ENCODE results near the gene SATB1. TPM values are rescaled to one million over a fixed set of nuclear protein-coding genes. Genes with fewer than 3 reads are reported as not detected.
A peak's percentile ranks its signal among the peaks of the same experiment; 100 is the strongest.

The SATB1 gene
- total RNA-seq, 3 donors from 2014 or later (not counting 1 experiment from before 2014, with no cell fraction given), result 137 to 162 (median 151) TPM

DNA sequence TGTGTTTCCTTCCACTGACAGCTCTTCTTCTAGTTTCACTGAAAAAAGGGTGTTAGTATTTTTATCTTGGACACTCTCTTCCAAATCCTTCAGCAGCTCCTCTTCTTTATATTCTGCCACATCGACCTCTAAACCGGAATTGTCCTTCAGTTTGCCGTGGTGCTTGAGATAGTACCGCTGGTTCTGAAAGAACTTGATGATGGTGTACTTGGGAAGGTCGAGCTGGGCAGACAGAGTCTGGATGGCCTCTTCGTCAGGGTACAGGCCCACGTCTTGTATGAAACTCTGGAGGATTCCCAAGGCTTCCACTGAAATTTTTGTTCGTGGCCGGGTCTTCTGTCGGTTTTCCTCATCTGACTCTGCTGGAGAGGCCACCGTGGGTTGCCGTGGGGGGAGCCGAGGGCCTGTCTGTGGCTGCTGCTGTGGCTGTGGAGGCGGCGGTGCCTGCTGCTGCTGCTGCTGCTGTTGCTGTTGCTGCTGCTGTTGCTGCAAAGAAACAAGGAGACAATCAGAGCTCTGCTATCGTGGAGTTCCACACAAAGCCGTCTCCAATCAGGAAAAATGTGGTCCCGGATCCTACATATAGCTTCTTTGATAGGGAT lies 75.8 kb downstream of the SATB1 start:
- DNase-seq, result no peak
- intact Hi-C loops (cut with micrococcal nuclease), result no loop called here
- Mint-ChIP-seq H3K27ac (peak overlapping the region; percentile 19 to 24), H3K36me3 (peaks cover 14% of the 10 kb centered on the region), H3K27me3 (ENCODE audit: low read depth in 2 of 2) (no peaks in the 10 kb centered on the region), H3K4me1 (no peaks in the 10 kb centered on the region), H3K9me3 (no peaks in the 10 kb centered on the region), H3K4me3 (no peak overlapping the region)
- H3K27me3 ChIP-seq (ENCODE audit: control insufficient read depth, insufficient read depth, low read length), result no peaks in the 10 kb centered on the region
- H3K27ac ChIP-seq (ENCODE audit: low read length), result no peak overlapping the region
- H3K36me3 ChIP-seq (ENCODE audit: control insufficient read depth, insufficient read depth, low read length), result peaks cover 50% of the 10 kb centered on the region
- ATAC-seq, result no peak
- 85% methylated on average over 18 of the region's 18 CpGs for WGBS (ENCODE audit: insufficient coverage)
- H3K4me3 ChIP-seq (ENCODE audit: low read length), result no peak overlapping the region
- H3K4me1 ChIP-seq (ENCODE audit: control insufficient read depth, insufficient read depth, low read length), result no peaks in the 10 kb centered on the region
- TF ChIP-seq, protein P1, sequence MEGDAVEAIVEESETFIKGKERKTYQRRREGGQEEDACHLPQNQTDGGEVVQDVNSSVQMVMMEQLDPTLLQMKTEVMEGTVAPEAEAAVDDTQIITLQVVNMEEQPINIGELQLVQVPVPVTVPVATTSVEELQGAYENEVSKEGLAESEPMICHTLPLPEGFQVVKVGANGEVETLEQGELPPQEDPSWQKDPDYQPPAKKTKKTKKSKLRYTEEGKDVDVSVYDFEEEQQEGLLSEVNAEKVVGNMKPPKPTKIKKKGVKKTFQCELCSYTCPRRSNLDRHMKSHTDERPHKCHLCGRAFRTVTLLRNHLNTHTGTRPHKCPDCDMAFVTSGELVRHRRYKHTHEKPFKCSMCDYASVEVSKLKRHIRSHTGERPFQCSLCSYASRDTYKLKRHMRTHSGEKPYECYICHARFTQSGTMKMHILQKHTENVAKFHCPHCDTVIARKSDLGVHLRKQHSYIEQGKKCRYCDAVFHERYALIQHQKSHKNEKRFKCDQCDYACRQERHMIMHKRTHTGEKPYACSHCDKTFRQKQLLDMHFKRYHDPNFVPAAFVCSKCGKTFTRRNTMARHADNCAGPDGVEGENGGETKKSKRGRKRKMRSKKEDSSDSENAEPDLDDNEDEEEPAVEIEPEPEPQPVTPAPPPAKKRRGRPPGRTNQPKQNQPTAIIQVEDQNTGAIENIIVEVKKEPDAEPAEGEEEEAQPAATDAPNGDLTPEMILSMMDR (IDR thresholded peaks at IDR 0.05), result no peak
- H3K9me3 ChIP-seq (ENCODE audit: control insufficient read depth, insufficient read depth, low read length), result no peaks in the 10 kb centered on the region

DNA sequence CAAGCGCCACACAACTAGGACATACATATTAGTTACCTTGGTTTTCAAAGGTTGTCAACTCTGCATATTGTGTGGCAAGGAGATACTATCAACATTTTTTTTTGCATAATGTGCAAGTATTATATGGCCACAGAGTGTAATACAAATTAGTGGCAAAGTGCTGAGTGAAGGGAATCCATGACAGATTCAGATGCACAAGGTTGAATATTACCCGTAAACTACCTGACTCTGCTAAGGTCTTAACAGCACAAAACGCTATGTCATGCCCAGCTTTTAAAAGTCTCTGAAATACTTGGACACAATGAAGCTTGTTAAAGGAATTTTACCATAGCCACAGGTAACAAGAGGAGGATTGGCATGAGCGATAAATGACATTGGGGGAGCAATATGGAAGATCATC lies 79.0 kb downstream of the SATB1 start:
- Histone ChIP-seq H3K27ac (ENCODE audit: low read length) (no peak overlapping the region), H3K9me3 (ENCODE audit: control insufficient read depth, insufficient read depth, low read length) (no peaks in the 10 kb centered on the region), H3K36me3 (ENCODE audit: control insufficient read depth, insufficient read depth, low read length) (peaks cover 37% of the 10 kb centered on the region), H3K4me1 (ENCODE audit: control insufficient read depth, insufficient read depth, low read length) (no peaks in the 10 kb centered on the region), H3K4me3 (ENCODE audit: low read length) (no peak overlapping the region), H3K27me3 (ENCODE audit: control insufficient read depth, insufficient read depth, low read length) (no peaks in the 10 kb centered on the region)
- TF ChIP-seq, protein P1 (IDR thresholded peaks at IDR 0.05), result no peak
- intact Hi-C loops (cut with micrococcal nuclease), result no loop called here
- Mint-ChIP-seq H3K4me3 (no peak overlapping the region), H3K9me3 (no peaks in the 10 kb centered on the region), H3K36me3 (peaks cover 14% of the 10 kb centered on the region), H3K4me1 (no peaks in the 10 kb centered on the region), H3K27ac (peak overlapping the region in 1 of 2 donors; percentile 15), H3K27me3 (ENCODE audit: low read depth in 2 of 2) (peaks cover 2 to 5% of the 10 kb centered on the region in 2 donors)
- ATAC-seq (no peak), DNase-seq (no peak)
- WGBS (ENCODE audit: insufficient coverage), result 96% methylated on average over 2 of the region's 4 CpGs

DNA sequence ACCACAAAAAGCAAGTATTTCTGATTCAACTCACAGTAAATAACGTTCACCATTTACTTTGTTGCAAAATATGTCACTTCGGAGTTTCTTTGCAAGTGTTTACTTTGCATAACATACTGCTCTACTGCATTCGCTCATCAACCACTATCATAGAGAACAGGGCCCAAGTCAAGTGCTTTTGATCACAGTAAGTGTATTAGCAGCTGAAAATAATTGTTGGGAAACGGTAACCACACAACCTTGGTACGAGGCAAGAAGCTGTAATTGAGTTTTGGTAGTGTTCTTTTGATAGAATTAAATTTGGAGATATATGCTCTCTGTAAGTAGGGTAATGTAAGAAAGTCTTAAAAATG lies 80.1 kb downstream of the SATB1 start:
- Mint-ChIP-seq H3K27me3 (ENCODE audit: low read depth in 2 of 2) (peaks cover 2 to 7% of the 10 kb centered on the region in 2 donors), H3K27ac (no peak overlapping the region), H3K4me3 (no peak overlapping the region), H3K36me3 (peaks cover 12% of the 10 kb centered on the region), H3K4me1 (no peaks in the 10 kb centered on the region), H3K9me3 (no peaks in the 10 kb centered on the region)
- DNase-seq (no peak), ATAC-seq (no peak)
- no peak overlapping the region for H3K27ac ChIP-seq (ENCODE audit: low read length)
- H3K27me3 ChIP-seq (ENCODE audit: control insufficient read depth, insufficient read depth, low read length), result peaks cover 4% of the 10 kb centered on the region
- H3K9me3 ChIP-seq (ENCODE audit: control insufficient read depth, insufficient read depth, low read length), result no peaks in the 10 kb centered on the region
- 89% methylated on average over 5 of the region's 5 CpGs for WGBS (ENCODE audit: insufficient coverage)
- no peak overlapping the region for H3K4me3 ChIP-seq (ENCODE audit: low read length)
- intact Hi-C loops (cut with micrococcal nuclease), result no loop called here
- no peaks in the 10 kb centered on the region for H3K4me1 ChIP-seq (ENCODE audit: control insufficient read depth, insufficient read depth, low read length)
- peaks cover 26% of the 10 kb centered on the region for H3K36me3 ChIP-seq (ENCODE audit: control insufficient read depth, insufficient read depth, low read length)
- TF ChIP-seq, protein P1 (IDR thresholded peaks at IDR 0.05), result no peak
